BLaER1 treated with 17β-estradiol and CSF1 and Interleukin-3, amounts not matched to agents 10 nM and 100 nM (cell line): ENCODE results near the gene RPSA.
A peak's percentile ranks its signal among the peaks of the same experiment; 100 is the strongest.
"Not testable (repeated sequence)": the region's sequence is repeated elsewhere in the genome, so short reads cannot be mapped to it uniquely, and the experiment has no call there.

Source experiments
- H3K27ac ChIP-seq, 11 experiments: shearing (Covaris generic); formaldehyde crosslinking; 2 replicates each; pipeline ENCODE4 v1.8.1; 2022
- H3K27me3 ChIP-seq, 11 experiments: shearing (Covaris generic); formaldehyde crosslinking; 2 replicates each; pipeline ENCODE4 v1.8.1; 2022
- H3K36me3 ChIP-seq, 11 experiments: shearing (Covaris generic); formaldehyde crosslinking; 2 replicates each; pipeline ENCODE4 v1.8.1; 2022
- H3K4me1 ChIP-seq, 10 experiments: shearing (Covaris generic); formaldehyde crosslinking; 2 replicates each; pipeline ENCODE4 v1.8.1; 2022
- H3K4me2 ChIP-seq, 11 experiments: shearing (Covaris generic); formaldehyde crosslinking; 2 replicates each; pipeline ENCODE4 v1.8.1; 2022
- H3K4me3 ChIP-seq, 10 experiments: shearing (Covaris generic); formaldehyde crosslinking; 2 replicates each; pipeline ENCODE4 v1.8.1; 2022
- H3K9ac ChIP-seq, 11 experiments: shearing (Covaris generic); formaldehyde crosslinking; 2 replicates each; pipeline ENCODE4 v1.8.1; 2022
- H3K9me3 ChIP-seq, 11 experiments: shearing (Covaris generic); formaldehyde crosslinking; replicated peaks in 1 of 11; 2 replicates each; pipeline ENCODE4 v1.8.1; 2022
- H4K20me1 ChIP-seq, 11 experiments: shearing (Covaris generic); formaldehyde crosslinking; 2 replicates each; pipeline ENCODE4 v1.8.1; 2022
- Cebpa-rat ChIP-seq, 11 experiments: shearing (Covaris generic); IDR thresholded peaks; 2 replicates each; pipeline ENCODE4 v1.8.1; 2022

RPSA gene

DNA sequence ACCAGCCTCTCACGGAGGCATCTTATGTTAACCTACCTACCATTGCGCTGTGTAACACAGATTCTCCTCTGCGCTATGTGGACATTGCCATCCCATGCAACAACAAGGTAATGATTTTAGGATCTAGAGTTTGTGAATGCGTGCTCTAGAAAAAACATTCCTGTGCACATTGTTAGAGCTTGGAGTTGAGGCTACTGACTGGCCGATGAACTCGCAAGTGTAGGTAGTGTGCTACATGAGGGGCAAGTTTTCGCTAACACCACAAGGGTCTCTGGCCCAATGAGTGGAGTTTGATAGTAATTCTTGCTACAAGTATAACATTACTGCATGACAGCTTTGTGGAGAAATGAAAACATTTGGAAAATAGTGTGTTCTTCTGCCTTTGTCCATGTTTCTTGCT lies 4.4 kb downstream of the RPSA start:
- Histone ChIP-seq H3K9ac (peak overlapping the region in 9 of 11 experiments; percentile 11 to 97 (median 35); a peak in 11 of 22 replicates), H3K36me3 (peaks cover 72 to 82% (median 76%) of the 10 kb centered on the region in 11 experiments), H3K9me3 (no peaks in the 10 kb centered on the region), H4K20me1 (peaks cover 54 to 91% (median 86%) of the 10 kb centered on the region in 11 experiments; a peak in 21 of 22 replicates), H3K4me1 (peaks cover 37 to 50% (median 46%) of the 10 kb centered on the region in 10 experiments), H3K4me3 (peak overlapping the region in 3 of 10 experiments; percentile 1 to 84 (median 11); a peak in 5 of 20 replicates), H3K27me3 (no peaks in the 10 kb centered on the region), H3K4me2 (peak overlapping the region; percentile 13 to 99 (median 94); a peak in 21 of 22 replicates), H3K27ac (peak overlapping the region in 1 of 11 experiments; percentile 31; a peak in 1 of 22 replicates)
- TF ChIP-seq Cebpa-rat (IDR thresholded peaks at IDR 0.05), result no peak

GRCh38 chr3:39412668-39413260 lies 6.2 kb downstream of the RPSA start:
- peaks cover 52 to 94% (median 92%) of the 10 kb centered on the region in 11 experiments; a peak in 21 of 22 replicates for H4K20me1 ChIP-seq
- H3K4me1 ChIP-seq, result peaks cover 36 to 45% (median 43%) of the 10 kb centered on the region in 10 experiments
- H3K27ac ChIP-seq, result no peak overlapping the region
- peak overlapping the region in 1 of 11 experiments; percentile 8; a peak in 2 of 22 replicates for H3K9ac ChIP-seq
- no peak overlapping the region for H3K4me3 ChIP-seq
- H3K4me2 ChIP-seq, result no peak overlapping the region
- no peaks in the 10 kb centered on the region for H3K9me3 ChIP-seq
- H3K27me3 ChIP-seq, result no peaks in the 10 kb centered on the region
- TF ChIP-seq Cebpa-rat (IDR thresholded peaks at IDR 0.05), result no peak
- H3K36me3 ChIP-seq, result peaks cover 68 to 77% (median 72%) of the 10 kb centered on the region in 11 experiments

- Histone ChIP-seq H3K36me3 (peaks cover 57 to 66% (median 61%) of the 10 kb centered on the region in 11 experiments), H3K27ac (peak overlapping the region in 1 of 11 experiments; percentile 12; a peak in 1 of 22 replicates)
Observed at GRCh38 chr3:39413691-39414420, 7.3 kb downstream of the RPSA start.

DNA sequence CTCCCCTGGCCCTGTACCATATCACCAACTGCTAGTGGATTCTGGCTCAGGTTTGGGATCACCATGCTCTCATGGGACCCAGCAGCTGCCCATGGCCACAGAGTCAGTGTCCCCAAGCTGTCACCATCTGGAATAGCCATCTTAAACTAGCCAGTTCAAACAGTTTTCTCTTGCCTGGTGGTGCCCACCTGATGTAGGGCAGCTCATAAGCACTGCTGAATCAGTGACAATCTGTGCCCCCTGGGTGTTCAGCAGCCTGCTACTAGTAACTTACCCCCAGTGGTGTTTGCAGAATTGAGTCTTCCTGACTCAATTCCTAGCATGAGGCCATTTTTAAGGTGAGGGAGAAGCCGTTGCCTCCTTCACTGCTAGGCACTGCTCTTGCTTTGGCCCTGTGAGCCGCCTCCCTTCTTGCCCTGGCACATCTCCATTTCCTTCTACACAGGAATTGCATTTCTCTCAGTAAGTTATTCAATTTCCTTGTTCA lies 7.9 kb downstream of the RPSA start:
- no peak for TF ChIP-seq Cebpa-rat (IDR thresholded peaks at IDR 0.05)
- H3K9ac ChIP-seq, result 0 out of 22 replicates have a peak overlapping the region, but pooled peaks of 1 of the 11 experiments have one; percentile 15

More at GRCh38 chr3:39413691-39414420, 7.3 kb downstream of the RPSA start:
- Histone ChIP-seq H4K20me1 (peaks cover 44 to 83% (median 81%) of the 10 kb centered on the region in 11 experiments; a peak in 21 of 22 replicates), H3K9me3 (no peaks in the 10 kb centered on the region), H3K9ac (peak overlapping the region in 1 of 11 experiments; percentile 15; a peak in 1 of 22 replicates), H3K27me3 (no peaks in the 10 kb centered on the region), H3K4me2 (no peak overlapping the region), H3K4me3 (no peak overlapping the region), H3K4me1 (peaks cover 26 to 34% (median 32%) of the 10 kb centered on the region in 10 experiments)
- no peak for TF ChIP-seq Cebpa-rat (IDR thresholded peaks at IDR 0.05)

GRCh38 chr3:39415302-39415701 lies 8.8 kb downstream of the RPSA start:
- H3K9me3 ChIP-seq, H3K27ac ChIP-seq, H3K4me3 ChIP-seq, H3K27me3 ChIP-seq, H3K9ac ChIP-seq, H3K4me2 ChIP-seq: not testable (repeated sequence)
- peaks cover 12 to 19% (median 18%) of the 10 kb centered on the region in 10 experiments for H3K4me1 ChIP-seq
- H4K20me1 ChIP-seq, result peaks cover 32 to 69% (median 67%) of the 10 kb centered on the region in 11 experiments; a peak in 21 of 22 replicates
- peaks cover 43 to 52% (median 47%) of the 10 kb centered on the region in 11 experiments for H3K36me3 ChIP-seq

More for the DNA sequence above, 7.9 kb downstream of the RPSA start:
- Histone ChIP-seq H3K27ac (peak overlapping the region in 1 of 11 experiments; percentile 12; a peak in 1 of 22 replicates), H4K20me1 (peaks cover 40 to 77% (median 75%) of the 10 kb centered on the region in 11 experiments; a peak in 21 of 22 replicates), H3K27me3 (no peaks in the 10 kb centered on the region), H3K4me3 (no peak overlapping the region), H3K36me3 (peaks cover 51 to 60% (median 55%) of the 10 kb centered on the region in 11 experiments), H3K4me2 (no peak overlapping the region), H3K4me1 (peaks cover 19 to 28% (median 26%) of the 10 kb centered on the region in 10 experiments), H3K9me3 (no peaks in the 10 kb centered on the region)

GRCh38 chr3:39415983-39416382 lies 9.5 kb downstream of the RPSA start:
- no peaks in the 10 kb centered on the region for H3K9me3 ChIP-seq
- peaks cover 25 to 62% (median 60%) of the 10 kb centered on the region in 11 experiments; a peak in 21 of 22 replicates for H4K20me1 ChIP-seq
- TF ChIP-seq Cebpa-rat (IDR thresholded peaks at IDR 0.05), result no peak
- H3K36me3 ChIP-seq, result peaks cover 36 to 45% (median 40%) of the 10 kb centered on the region in 11 experiments
- no peak overlapping the region for H3K4me3 ChIP-seq
- no peaks in the 10 kb centered on the region for H3K27me3 ChIP-seq
- H3K4me1 ChIP-seq, result peaks cover 5 to 13% (median 11%) of the 10 kb centered on the region in 10 experiments
- no peak overlapping the region for H3K4me2 ChIP-seq
- no peak overlapping the region for H3K27ac ChIP-seq
- H3K9ac ChIP-seq, result no peak overlapping the region

GRCh38 chr3:39416998-39417397 lies 10.5 kb downstream of the RPSA start:
- H3K4me3 ChIP-seq, H3K27ac ChIP-seq, H3K4me2 ChIP-seq, H3K4me1 ChIP-seq, H3K9ac ChIP-seq, H3K9me3 ChIP-seq, H3K27me3 ChIP-seq: not testable (repeated sequence)
- Histone ChIP-seq H3K36me3 (peaks cover 26 to 35% (median 30%) of the 10 kb centered on the region in 11 experiments), H4K20me1 (peaks cover 15 to 52% (median 50%) of the 10 kb centered on the region in 11 experiments; a peak in 21 of 22 replicates)
- TF ChIP-seq Cebpa-rat (IDR thresholded peaks at IDR 0.05), result peak in 7 of 11 experiments; percentile 23 to 90 (median 49); a peak in 9 of 22 replicates

DNA sequence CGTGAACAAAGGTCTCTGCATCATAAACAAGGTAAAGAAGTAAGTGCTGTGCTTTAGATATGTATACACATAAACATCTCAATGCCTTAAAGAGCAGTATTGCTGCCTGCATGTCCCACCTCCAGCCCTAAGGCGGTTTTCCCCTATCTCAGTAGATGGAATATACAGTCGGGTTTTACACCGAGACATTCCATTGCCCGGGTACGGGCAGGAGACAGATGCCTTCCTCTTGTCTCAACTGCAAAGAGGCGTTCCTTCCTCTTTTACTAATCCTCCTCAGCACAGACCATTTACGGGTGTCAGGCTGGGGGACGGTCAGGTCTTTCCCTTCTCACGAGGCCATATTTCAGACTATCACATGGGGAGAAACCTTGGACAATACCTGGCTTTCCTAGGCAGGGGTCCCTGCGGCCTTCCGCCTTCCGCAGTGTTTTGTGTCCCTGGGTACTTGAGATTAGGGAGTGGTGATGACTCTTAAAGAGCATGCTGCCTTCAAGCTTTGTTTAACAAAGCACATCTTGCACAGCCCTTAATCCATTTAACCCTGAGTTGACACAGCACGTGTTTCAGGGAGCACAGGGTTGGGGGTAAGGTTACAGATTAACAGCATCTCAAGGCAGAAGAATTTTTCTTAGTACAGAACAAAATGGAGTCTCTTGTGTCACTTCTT lies 12.2 kb downstream of the RPSA start:
- H3K9me3 ChIP-seq, H3K4me1 ChIP-seq, H3K27me3 ChIP-seq, H3K4me2 ChIP-seq, H3K4me3 ChIP-seq, H3K9ac ChIP-seq, H3K27ac ChIP-seq: not testable (repeated sequence)
- Histone ChIP-seq H4K20me1 (peaks cover 0 to 35% (median 33%) of the 10 kb centered on the region in 11 experiments; a peak in 21 of 22 replicates), H3K36me3 (peaks cover 9 to 18% (median 13%) of the 10 kb centered on the region in 11 experiments)
